ENCODE measurements around the gene TMEM87A.
"Not testable (repeated sequence)": the region's sequence is repeated elsewhere in the genome, so short reads cannot be mapped to it uniquely, and the experiment has no call there.

GRCh38 chr15:42301004-42301403, 27.8 kb upstream of the TMEM87A start:
- TF ChIP-seq POLR2AphosphoS5 (IDR thresholded peaks at IDR 0.05); CTCF (IDR thresholded peaks at IDR 0.05 in 8 of 11, conservative IDR thresholded peaks at IDR 0.05 in 3 of 11); POLR2A (IDR thresholded peaks at IDR 0.05): not testable (repeated sequence)

Data from spleen (tissue), 7 donors.